ENCODE data around the gene GOLGA3. TPM values are rescaled to one million over a fixed set of nuclear protein-coding genes. Genes with fewer than 3 reads are reported as not detected.
"Not testable (repeated sequence)": the region's sequence is repeated elsewhere in the genome, so short reads cannot be mapped to it uniquely, and the experiment has no call there.

Gene GOLGA3
- total RNA-seq, 2 donors from 2014 or later: 66.6 to 102 TPM

GRCh38 chr12:132825089-132825488 lies 3.6 kb downstream of the GOLGA3 start:
- intact Hi-C loops (cut with DNase I): no loop called here
- no peak for DNase-seq (ENCODE audit: low spot score)

DNA sequence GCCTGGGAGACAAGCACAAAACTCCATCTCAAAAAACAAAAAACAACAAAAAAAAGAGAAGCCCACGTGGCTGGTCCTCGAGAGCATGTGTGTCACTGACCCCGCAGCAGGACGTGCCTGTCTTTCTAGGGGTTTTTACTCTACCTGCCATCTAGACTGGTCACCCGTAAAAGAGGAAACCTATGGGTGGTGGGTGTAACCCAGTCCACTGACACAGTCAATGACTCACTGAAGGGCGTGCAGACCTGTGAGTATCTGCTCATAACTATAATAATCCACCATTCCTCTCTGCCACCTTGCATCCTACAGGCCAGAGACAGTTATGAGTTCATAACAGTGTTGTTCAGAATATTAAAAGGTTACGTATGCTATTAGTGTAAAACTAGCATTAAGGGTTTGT lies 4.6 kb downstream of the GOLGA3 start:
- intact Hi-C loops (cut with DNase I): no loop called here
- no peak for DNase-seq (ENCODE audit: low spot score)

GRCh38 chr12:132818562-132818961 lies 10.1 kb downstream of the GOLGA3 start:
- intact Hi-C loops (cut with DNase I): no loop called here
- DNase-seq (ENCODE audit: low spot score): no peak

- intact Hi-C loops (cut with DNase I): no loop called here
- DNase-seq (ENCODE audit: low spot score): no peak
These were observed 14.4 kb downstream of the GOLGA3 start for GRCh38 chr12:132814232-132814631.

DNA sequence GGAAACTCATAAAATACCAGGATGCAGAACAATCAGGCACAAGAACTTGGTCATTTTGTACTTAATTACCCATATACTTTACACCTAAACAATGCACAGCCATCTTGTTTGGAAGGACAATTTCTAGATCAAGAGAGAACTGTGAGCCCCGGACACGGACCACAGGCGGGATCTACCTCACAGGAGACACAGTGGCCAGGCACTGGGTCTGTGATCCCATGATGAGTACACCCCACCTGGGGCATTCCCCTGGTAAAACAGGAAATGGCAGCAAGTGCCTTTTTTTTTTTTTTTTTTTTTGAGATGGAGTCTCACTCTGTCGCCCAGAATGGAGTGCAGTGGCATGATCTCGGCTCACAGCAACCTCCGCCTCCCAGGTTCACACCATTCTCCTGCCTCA lies 15.2 kb downstream of the GOLGA3 start:
- intact Hi-C loops (cut with DNase I): no loop called here
- DNase-seq (ENCODE audit: low spot score): no peak

DNA sequence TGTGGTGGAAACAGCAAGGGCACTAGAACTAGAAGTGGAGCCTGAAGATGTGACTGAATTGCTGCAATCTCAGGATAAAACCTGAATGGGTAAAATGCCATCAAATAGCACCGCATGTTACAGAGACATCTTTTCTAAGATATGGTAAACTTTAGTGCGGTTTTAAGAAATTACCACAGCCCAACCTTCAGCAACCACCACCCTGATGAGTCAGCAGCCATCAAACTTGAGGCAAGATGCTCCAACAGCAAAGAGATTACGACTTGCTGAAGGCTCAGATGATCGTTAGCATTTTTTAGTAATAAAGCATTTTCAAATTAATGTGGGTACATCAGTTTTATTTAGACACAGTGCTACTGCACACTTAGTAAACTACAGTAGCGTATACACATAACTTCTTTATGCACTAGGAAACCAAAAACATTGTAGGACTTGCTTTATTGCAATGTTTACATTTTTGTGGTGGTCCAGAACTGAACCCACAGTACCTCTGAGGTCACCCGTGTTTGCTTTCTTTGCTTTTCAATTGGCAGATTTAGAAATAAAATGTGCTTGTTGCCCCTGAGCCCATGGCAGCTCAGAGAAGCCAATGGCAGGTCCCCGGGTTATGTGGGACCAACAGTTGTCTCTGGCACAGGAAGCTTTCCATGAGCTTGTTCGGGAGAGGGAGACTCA lies 15.9 kb downstream of the GOLGA3 start:
- intact Hi-C loops (cut with DNase I): no loop called here
- no peak for DNase-seq (ENCODE audit: low spot score)

DNA sequence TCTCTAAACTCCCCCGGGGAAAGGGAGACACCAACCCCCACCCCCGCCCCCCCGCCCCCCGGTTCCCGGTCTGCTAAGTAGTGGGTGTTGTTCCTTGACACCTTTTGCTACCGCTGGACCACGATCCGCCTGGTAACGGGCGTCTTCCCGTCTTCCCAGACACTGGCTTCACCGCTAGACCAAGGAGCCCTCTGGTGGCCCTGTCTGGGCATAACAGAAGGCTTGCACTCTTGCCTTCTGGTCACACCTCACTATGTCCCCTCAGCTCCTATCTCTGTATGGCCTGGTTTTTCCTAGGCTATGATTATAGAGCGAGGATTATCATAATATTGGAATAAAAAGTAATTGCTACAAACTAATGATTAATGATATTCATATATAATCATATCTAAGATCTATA lies 19.3 kb downstream of the GOLGA3 start:
- DNase-seq (ENCODE audit: low spot score); intact Hi-C loops (cut with DNase I): not testable (repeated sequence)

DNA sequence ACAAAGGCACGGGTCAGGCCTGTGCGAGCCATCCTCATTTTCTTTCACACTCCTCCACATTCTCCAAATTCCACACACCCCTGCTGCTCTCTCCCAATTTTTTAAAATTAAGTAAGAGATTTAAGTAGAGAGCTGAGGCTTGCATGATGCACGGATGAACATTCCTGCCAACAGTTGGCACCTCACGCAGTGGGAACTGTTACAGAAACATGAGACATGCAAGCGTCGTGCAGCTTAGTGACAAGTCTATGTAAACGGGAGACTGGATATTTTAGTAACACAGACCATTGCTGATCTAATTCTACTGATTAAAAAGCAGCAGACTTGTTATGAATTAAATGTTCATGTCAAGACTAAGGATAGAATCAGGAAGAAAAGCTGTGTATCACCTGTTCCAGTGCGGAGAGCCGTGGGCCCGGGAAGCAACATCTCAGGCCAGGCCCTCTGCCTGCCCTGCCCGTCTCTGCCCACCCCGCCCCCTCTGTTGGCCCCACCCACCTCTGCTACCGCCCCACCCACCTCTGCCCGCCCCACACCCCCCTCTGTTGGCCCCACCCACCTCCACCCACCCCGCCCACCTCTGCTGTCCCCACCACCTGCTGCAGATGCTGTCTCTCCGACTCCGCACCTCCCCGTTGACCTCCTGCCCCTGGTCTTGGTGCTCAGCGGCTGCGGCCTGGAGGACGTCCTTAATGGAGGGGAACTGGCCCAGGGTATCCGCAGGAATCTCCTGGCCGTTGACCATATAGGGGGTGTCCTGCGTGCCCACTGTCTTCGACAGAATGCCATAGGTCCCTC lies 21.2 kb downstream of the GOLGA3 start:
- intact Hi-C loops (cut with DNase I): no loop called here
- no peak for DNase-seq (ENCODE audit: low spot score)

- intact Hi-C loops (cut with DNase I): no loop called here
These were observed 21.8 kb downstream of the GOLGA3 start for GRCh38 chr12:132806857-132807256.

DNA sequence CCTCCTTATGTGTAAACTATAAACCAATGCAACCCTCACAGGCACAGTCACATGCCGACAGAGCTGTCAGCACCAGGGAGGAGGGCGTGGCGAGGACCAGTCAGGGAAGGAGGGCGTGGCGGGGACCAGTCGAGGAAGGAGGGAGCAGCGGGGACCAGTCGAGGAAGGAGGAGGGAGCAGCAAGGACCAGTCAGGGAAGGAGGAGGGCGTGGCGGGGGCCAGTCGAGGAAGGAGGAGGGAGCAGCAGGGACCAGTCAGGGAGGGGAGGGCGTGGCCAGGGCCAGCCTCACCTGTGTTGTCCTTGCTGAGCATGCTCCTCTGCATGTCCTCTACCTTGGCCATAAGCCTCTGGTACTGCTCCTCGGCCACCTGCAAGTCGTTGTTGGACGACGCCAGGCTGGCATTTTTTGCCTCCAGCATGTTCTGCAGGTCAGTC lies 24.2 kb downstream of the GOLGA3 start:
- DNase-seq (ENCODE audit: low spot score): no peak
- intact Hi-C loops (cut with DNase I): no loop called here

More at GRCh38 chr12:132806857-132807256, 21.8 kb downstream of the GOLGA3 start:
- DNase-seq (ENCODE audit: low spot score): no peak

DNA sequence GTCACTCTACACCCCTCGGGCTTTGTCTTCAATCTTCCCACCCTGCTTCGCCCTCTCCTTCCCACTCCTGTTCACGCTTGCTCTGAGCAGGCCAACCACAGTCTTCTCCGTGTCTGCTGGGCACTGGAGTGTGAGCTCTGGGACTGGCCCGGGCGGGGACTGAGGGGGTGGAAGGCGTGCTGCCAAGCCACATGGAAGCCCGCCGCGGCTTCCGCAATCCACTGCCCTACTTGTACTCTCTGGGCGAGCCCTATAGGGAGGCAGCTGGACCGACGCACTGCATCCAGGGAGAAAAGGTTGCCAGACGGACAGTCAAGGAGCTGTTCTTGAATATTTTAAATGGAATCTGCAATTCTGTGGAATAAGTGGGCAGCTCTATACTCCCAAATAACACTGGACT lies 24.8 kb downstream of the GOLGA3 start:
- intact Hi-C loops (cut with DNase I): no loop called here
- no peak for DNase-seq (ENCODE audit: low spot score)

DNA sequence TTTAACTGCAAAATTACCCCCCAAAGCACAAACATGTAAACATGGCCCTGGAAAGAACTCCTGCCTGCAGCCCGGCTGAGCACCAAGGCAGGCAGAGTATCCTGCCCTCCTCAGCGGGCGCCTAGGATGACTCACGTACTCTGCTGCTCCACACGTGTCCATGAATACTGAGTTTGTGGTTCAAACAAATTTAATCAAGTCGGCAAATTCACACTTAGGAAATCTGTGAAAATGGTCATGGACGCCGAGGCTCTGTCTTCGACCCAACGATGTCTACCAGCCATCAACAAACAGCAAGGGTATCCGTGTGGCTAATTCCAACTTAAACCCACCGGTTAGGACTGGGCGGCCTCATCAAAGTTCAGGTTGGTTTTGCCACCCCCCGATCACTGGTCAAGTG lies 25.5 kb downstream of the GOLGA3 start:
- DNase-seq (ENCODE audit: low spot score): no peak
- intact Hi-C loops (cut with DNase I): no loop called here

DNA sequence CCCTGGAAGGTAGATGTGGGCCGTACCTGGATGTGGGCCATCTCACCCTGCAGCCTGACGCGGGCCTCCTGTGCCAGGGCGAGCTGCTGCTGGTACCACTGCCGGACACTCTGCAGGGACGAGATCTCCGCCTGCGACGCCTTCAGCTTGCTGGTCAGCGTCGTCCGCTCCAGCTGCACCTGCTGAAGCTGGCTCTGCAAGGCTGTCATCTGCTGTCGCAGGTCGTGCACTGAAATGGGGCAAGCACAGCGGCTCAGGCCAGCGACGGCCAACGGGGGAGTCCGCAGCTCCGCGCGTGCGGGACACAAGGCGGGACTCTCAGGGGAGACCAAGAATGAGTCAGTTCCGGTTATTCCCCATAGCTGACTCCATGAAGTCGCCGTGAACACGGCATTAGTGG lies 26.9 kb downstream of the GOLGA3 start:
- intact Hi-C loops (cut with DNase I): no loop called here
- no peak for DNase-seq (ENCODE audit: low spot score)

DNA sequence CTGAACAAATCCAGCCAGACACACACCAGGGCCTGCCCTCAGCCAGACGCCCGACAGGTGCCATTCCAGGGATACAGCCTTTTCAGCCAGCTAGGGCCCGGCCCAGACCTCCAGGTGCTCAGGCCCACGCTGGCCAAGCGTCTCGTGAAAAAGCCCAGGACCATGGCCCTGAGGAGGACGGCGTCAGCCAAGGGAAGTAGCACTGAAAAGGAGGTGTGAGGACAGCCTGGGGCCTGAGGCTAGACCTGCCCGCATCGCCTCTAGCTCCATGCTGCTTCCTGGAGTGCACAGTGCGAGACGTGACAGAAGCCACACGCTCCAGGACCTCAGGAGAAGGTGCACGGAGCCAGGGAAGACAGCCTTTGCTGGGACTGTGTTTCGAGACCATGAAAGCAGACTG lies 29.8 kb downstream of the GOLGA3 start:
- DNase-seq (ENCODE audit: low spot score): no peak
- intact Hi-C loops (cut with DNase I): no loop called here

GRCh38 chr12:132797820-132798570 lies 30.7 kb downstream of the GOLGA3 start:
- DNase-seq (ENCODE audit: low spot score): no peak
- intact Hi-C loops (cut with DNase I): no loop called here

DNA sequence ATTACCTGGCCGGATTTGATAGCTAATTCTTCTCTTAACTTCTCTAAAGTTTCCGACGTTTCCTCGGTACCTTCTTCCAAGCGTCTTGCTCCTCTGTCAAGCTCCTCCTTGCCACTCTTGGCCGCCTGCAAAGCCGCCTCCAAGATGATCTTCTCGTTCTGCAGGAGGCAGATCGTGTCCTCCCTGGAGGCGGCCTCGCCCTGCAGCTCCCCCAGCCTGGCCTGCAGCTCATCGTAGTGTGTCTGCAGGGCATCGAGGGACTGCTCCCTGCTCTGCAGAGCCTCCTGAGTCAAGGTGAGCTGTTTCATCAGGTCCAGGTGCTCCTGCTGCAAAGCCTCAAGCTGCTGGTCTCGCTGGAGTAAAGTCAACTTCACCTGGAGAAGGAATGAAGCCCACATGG lies 32.8 kb downstream of the GOLGA3 start:
- DNase-seq (ENCODE audit: low spot score): no peak
- intact Hi-C loops (cut with DNase I): no loop called here

DNA sequence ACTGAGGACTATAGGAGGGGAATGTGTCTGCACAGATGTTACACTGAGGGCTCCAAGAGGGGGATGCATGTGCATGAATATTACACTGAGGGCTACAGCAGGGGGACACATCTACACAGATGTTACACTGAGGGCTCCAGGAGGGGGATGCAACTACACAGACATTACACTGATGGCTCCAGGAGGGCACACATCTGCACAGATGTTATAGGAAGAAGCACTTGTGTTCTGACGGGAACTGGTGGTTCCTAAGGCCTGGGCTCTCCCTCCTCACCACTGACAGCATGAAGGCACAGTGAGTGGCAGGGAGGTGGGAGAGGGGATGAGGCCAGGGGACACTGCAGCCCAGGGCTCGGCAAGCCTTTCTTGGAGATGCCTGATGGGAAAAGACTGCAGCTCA lies 36.7 kb downstream of the GOLGA3 start:
- intact Hi-C loops (cut with DNase I); DNase-seq (ENCODE audit: low spot score): not testable (repeated sequence)

DNA sequence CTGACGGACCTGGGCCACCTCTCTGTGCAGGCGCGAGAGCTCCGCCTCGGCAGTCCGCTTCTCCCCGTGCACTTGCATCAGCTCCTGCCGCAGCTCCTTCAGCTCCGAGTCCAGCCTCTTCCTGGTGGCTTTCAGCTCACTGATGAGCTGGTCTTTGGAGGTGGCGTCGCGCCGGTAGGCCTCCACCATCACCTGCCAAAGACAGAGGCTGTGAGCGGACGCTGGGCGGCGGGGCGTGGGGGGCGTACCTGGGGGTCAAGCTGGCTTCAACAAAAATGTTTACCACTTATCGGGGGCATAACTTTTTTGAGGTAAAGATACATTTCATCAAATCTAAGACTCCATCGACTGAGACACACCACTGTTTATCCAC lies 39.6 kb downstream of the GOLGA3 start:
- no peak for DNase-seq (ENCODE audit: low spot score)
- intact Hi-C loops (cut with DNase I): no loop called here

DNA sequence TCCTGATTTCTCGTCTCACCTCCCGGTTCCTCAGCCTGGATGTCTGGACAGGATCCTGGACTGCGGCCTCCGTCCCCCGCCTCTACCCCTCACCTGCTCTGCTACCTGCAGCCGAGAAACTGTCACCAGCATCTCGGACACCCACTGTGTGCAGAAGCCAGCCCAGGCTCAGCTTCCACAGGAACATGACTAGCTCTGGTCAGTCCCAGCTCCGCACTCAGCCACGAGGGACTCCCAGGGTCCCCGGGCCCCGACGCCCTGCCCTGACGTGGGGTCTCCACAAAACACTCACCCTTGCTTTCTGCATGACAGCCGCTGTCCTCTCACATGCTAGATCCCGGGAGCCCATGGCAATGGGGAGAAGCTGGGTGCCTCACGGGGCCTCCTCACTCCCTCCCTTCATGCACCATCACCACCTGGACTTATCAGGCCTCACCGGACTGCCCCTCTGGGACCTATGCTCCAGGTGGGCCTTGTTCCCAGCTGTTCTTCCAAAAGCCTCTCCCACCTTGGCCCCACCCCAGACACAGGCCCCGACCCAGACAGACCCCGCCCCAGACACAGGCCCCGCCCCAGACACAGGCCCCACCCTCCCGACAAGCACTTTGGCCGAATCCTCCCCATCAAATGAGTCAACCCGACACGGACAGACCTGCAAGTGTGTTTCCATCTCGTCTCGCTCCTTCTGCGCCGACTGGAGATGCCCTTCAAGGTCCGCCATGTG lies 40.1 kb downstream of the GOLGA3 start:
- no peak for DNase-seq (ENCODE audit: low spot score)
- intact Hi-C loops (cut with DNase I): no loop called here

DNA sequence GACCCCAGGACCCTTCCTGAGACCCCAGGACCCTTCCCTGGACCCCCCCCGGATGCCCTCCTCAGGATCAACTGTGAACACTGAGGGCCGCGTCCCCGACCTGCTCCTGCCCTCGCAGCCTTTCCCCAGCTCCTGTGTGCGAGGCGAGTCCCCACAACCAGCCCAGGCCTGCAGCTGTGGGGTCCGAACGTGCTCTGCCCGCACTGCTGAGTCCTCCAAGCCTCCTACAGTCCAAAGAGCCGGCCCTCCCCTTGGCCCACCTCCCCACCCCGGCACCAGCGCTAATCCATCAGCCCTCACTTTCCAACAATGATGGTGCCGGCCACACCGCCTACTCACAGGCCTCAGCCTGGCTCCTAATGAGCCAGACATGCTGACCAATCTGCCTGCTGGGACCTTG lies 40.8 kb downstream of the GOLGA3 start:
- intact Hi-C loops (cut with DNase I): no loop called here
- no peak for DNase-seq (ENCODE audit: low spot score)
